Endothelial cell of umbilical vein (primary cell): Measurements from ENCODE around the gene DEF6. TPM values are rescaled to one million over a fixed set of nuclear protein-coding genes. Genes with fewer than 3 reads are reported as not detected.

ENCODE experiments used
- BruUV-seq: library from RNA; stranded (reverse); fragments of 400-500 nt; replicated peaks from 2 replicates; lab custom pipeline; 2021; lab: Mats Ljungman, UMichigan
- CTCF ChIA-PET: fragments of 300-600, 350-600 bp; sonication (Branson Sonifier 250); formaldehyde crosslinking; loops from one replicate; lab custom pipeline; 2021; ENCODE audit warnings: antibody characterized with exemption, inconsistent platforms; lab: Charles Lee
- POLR2A ChIA-PET: fragments of 300-600, 350-600 bp; sonication (Branson Sonifier 250); formaldehyde crosslinking; loops from one replicate; lab custom pipeline; 2021; ENCODE audit warnings: antibody characterized with exemption, inconsistent platforms; lab: Charles Lee
- DNase-seq: peaks from one replicate; pipeline ENCODE4 v3.0.0-alpha.2; 2011; ENCODE audit warnings: low read depth, low spot score
- FAIRE-seq: peaks from 2 replicates; lab custom pipeline; 2011; peaks lifted over from hg19 to GRCh38; lab: Jason Lieb, UNC
- H2AFZ ChIP-seq: 2 replicates; pipeline ENCODE4 v1.6.0; 2012; ENCODE audit warnings: low read depth, low read length, control low read depth, inconsistent platforms
- H3K27ac ChIP-seq: 2 replicates; pipeline ENCODE4 v1.5.1; 2011; ENCODE audit warnings: low read depth, mild to moderate bottlenecking, control low read depth, low read length, moderate library complexity; ENCODE audit not compliant: insufficient read depth
- H3K27me3 ChIP-seq, 2 experiments: 2 replicates each; pipeline versions ENCODE4 v1.6.0 to v1.6.1; 2011; ENCODE audit warnings: low read length in 2 of 2, mixed read lengths in 1 of 2; ENCODE audit not compliant: control insufficient read depth in 2 of 2, insufficient read depth in 2 of 2
- H3K36me3 ChIP-seq, 2 experiments: 2 replicates in 1 of 2; 3 replicates in 1 of 2; pipeline ENCODE4 v1.5.1; 2011; ENCODE audit warnings: low read length in 2 of 2, mild to moderate bottlenecking in 1 of 2, moderate library complexity in 1 of 2; ENCODE audit not compliant: control insufficient read depth in 2 of 2, insufficient read depth in 2 of 2; ENCODE audit errors: extremely low read depth in 1 of 2
- H3K4me1 ChIP-seq: 3 replicates; pipeline ENCODE4 v1.5.1; 2011; ENCODE audit warnings: mild to moderate bottlenecking, low read length; ENCODE audit not compliant: control insufficient read depth, insufficient read depth; ENCODE audit errors: extremely low read depth
- H3K4me2 ChIP-seq: 2 replicates; pipeline ENCODE4 v1.6.1; 2011; ENCODE audit warnings: low read length, control low read depth, mixed read lengths; ENCODE audit not compliant: insufficient read depth
- H3K4me3 ChIP-seq, 3 experiments: fragments of 200-600 bp in 1 of 3; sonication (generic), shearing (Covaris generic) in 1 of 3; replicated peaks in 1 of 3; 2 replicates each; pipeline ENCODE4 v1.5.1; 2011 to 2016; ENCODE audit warnings: control low read depth in 3 of 3, low read length in 3 of 3, mild to moderate bottlenecking in 2 of 3, inconsistent platforms in 1 of 3, low read depth in 1 of 3, moderate library complexity in 1 of 3; ENCODE audit not compliant: insufficient read depth in 1 of 3
- H3K79me2 ChIP-seq: 2 replicates; pipeline ENCODE4 v1.6.0; 2012; ENCODE audit warnings: low read length, inconsistent platforms; ENCODE audit not compliant: control insufficient read depth, insufficient read depth
- H3K9ac ChIP-seq: replicated peaks from 2 replicates; pipeline ENCODE3; 2011; ENCODE audit warnings: low read length, control low read depth; ENCODE audit not compliant: insufficient read depth; ENCODE audit errors: extremely low read depth
- H3K9me1 ChIP-seq: replicated peaks from 3 replicates; pipeline ENCODE4 v1.6.0; 2011; ENCODE audit warnings: mild to moderate bottlenecking, low read length; ENCODE audit not compliant: control insufficient read depth, insufficient read depth; ENCODE audit errors: extremely low read depth
- H3K9me3 ChIP-seq: replicated peaks from 2 replicates; pipeline ENCODE4 v1.5.1; 2012; ENCODE audit warnings: low read length, inconsistent platforms; ENCODE audit not compliant: control insufficient read depth, insufficient read depth
- H4K20me1 ChIP-seq: replicated peaks from 2 replicates; pipeline ENCODE3; 2011; ENCODE audit warnings: mild to moderate bottlenecking, low read length; ENCODE audit not compliant: control insufficient read depth, insufficient read depth; ENCODE audit errors: extremely low read depth
- CTCF ChIP-seq, 2 donors: IDR thresholded peaks; 1 replicate in 1 of 2; 2 replicates in 1 of 2; pipeline ENCODE4 v1.5.1; 2011; ENCODE audit warnings: low read length in 2 of 2, mild to moderate bottlenecking in 2 of 2, moderate library complexity in 2 of 2, control low read depth in 1 of 2, inconsistent platforms in 1 of 2, low read depth in 1 of 2; ENCODE audit not compliant: insufficient read depth in 1 of 2; ENCODE audit errors: extremely low read depth in 1 of 2
- EZH2 ChIP-seq: IDR thresholded peaks from 2 replicates; pipeline ENCODE4 v1.6.1; 2012; ENCODE audit warnings: borderline replicate concordance, low read depth, mild to moderate bottlenecking, moderate library complexity, low read length, inconsistent platforms; ENCODE audit not compliant: severe bottlenecking
- FOS ChIP-seq: IDR thresholded peaks from 2 replicates; pipeline ENCODE4 v1.6.1; 2011; ENCODE audit warnings: mild to moderate bottlenecking, low read length, moderate library complexity, borderline replicate concordance; ENCODE audit not compliant: insufficient read depth
- JUN ChIP-seq: IDR thresholded peaks from 2 replicates; pipeline ENCODE4 v1.6.1; 2011; ENCODE audit warnings: borderline replicate concordance, low read depth; ENCODE audit not compliant: insufficient read length, insufficient read depth
- MAX ChIP-seq: IDR thresholded peaks from 2 replicates; pipeline ENCODE4 v1.6.1; 2011; ENCODE audit not compliant: insufficient read depth, insufficient read length
- MYC ChIP-seq: IDR thresholded peaks from one replicate; pipeline ENCODE4 v1.6.1; 2011; ENCODE audit warnings: mild to moderate bottlenecking, low read depth, low read length
- POLR2A ChIP-seq: IDR thresholded peaks from 2 replicates; pipeline ENCODE4 v1.6.1; 2012; ENCODE audit warnings: low read depth, mild to moderate bottlenecking, control low read depth, low read length
- dilution Hi-C: fragments of 300-500 bp; cut with MboI; formaldehyde crosslinking; loops from one replicate; pipeline ENCODE4 v1.15.0; 2019; ENCODE audit warnings: low sequenced_read_pairs; ENCODE audit not compliant: extremely low pct_ligation_motif_present
- intact Hi-C: fragments of 100-400 bp; cut with micrococcal nuclease; formaldehyde crosslinking; loops from one replicate; pipeline ENCODE4 v1.10.0; 2022
- polyA plus RNA-seq, 4 experiments: library from polyadenylated mRNA; depleted of rRNA in 3 of 4; stranded (reverse) in 3 of 4; unstranded in 1 of 4; fragments of >200 nt; gene quantifications; 2 replicates each; pipeline versions ENCODE4 v1.2.1 to v1.2.3, GENCODE V29; 2011 to 2012; ENCODE audit warnings: missing spikeins in 1 of 4
- total RNA-seq: library from RNA; stranded (reverse); gene quantifications from 2 replicates; pipeline ENCODE4 v1.2.3, GENCODE V29; 2021

The DEF6 gene
- total and polyA plus RNA-seq, 2 donors (not counting 3 experiments of a cell fraction or from before 2014, with no cell fraction given), result 0.59 to 0.77 TPM

GRCh38 chr6:35312807-35313206 lies 15.2 kb downstream of the DEF6 start:
- Histone ChIP-seq H3K27me3 (peaks cover 9 to 10% of the 10 kb centered on the region in 2 experiments), H3K4me3 (no peak overlapping the region), H3K27ac (no peak overlapping the region), H3K9ac (no peak overlapping the region), H3K36me3 (no peaks in the 10 kb centered on the region), H3K79me2 (no peaks in the 10 kb centered on the region), H3K9me3 (no peaks in the 10 kb centered on the region), H4K20me1 (no peaks in the 10 kb centered on the region), H3K9me1 (no peaks in the 10 kb centered on the region), H3K4me2 (no peak overlapping the region), H3K4me1 (peaks cover 6% of the 10 kb centered on the region), H2AFZ (no peak overlapping the region)
- no TSS peak for BruUV-seq
- FAIRE-seq, result no peak
- no peak for DNase-seq
- ChIA-PET CTCF (no interaction called here), POLR2A (no interaction called here)
- intact Hi-C loops (no loop called here), dilution Hi-C loops (no loop called here)
- TF ChIP-seq MAX, result no peak
- no peak for TF ChIP-seq CTCF (IDR thresholded peaks at IDR 0.05; ENCODE audit: extremely low read depth in 1 of 2, insufficient read depth in 1 of 2, low read depth in 1 of 2, low read length in 2 of 2)
- no peak for TF ChIP-seq EZH2
- TF ChIP-seq JUN, result no peak
- no peak for TF ChIP-seq POLR2A
- TF ChIP-seq FOS, result no peak
- no peak for TF ChIP-seq MYC
